Measurements from ENCODE around the gene OR51G1.
"Not testable (repeated sequence)": the region's sequence is repeated elsewhere in the genome, so short reads cannot be mapped to it uniquely, and the experiment has no call there.

The OR51G1 gene, protein sequence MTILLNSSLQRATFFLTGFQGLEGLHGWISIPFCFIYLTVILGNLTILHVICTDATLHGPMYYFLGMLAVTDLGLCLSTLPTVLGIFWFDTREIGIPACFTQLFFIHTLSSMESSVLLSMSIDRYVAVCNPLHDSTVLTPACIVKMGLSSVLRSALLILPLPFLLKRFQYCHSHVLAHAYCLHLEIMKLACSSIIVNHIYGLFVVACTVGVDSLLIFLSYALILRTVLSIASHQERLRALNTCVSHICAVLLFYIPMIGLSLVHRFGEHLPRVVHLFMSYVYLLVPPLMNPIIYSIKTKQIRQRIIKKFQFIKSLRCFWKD

DNA sequence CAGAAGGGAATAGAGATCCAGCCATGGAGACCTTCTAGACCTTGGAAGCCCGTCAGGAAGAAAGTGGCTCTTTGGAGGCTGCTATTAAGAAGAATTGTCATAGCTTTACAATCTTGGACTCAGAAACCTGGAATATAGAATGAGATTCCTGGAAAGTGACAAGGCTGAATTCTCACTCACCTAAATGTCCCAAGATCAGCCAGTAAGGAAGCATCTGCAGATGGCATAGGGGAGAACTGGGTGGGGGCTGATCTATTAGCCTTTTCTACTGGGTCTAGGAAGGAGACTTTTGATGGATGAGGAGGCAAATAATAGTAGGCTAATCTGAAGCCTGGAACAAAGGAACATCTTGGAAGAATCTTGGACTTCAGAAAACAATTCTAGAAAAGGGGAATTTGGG, at the start of gene OR51G1:
Gene OR51G1, minus strand, starts transcription at position 101 of the 400 bp plus-strand sequence. Its CDS starts 0 bp downstream, at position 101.
- DNase-seq, result no peak

DNA sequence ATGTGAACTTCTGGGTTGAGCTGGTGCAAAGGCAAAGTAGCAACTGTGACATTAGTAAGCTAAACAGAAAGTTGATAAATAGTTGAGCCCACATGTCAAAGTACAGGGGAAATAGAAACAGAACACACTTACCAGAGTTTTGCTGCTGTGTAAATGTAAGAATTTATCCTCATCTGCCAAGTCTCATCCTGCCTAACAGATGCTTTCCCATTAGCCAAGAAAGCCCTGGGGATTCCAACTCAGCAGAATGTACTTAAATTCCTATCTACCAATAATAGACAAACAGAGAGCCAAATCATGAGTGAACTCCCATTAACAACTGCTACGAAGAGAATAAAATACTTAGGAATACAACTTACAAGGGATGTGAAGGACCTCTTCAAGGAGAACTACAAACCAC, 38.7 kb upstream of the OR51G1 start:
- no peak for DNase-seq

DNA sequence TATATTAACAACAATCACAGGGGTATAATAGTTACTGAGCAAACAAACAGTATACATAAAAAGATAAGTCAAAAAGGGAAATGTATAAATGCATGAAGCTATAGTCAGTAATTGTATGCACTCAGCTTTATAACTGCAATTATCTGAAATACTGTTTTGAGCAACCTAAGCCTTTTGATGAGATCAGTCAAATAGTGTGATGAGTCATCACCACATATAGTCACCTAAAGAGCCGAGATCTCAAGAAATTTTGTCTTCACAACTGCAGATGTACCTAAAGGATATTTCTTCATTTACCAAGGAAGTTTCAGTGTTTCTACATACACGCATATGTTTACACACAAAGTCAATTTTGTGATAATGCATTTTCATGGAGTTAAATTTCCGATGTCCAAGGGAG, 36.7 kb upstream of the OR51G1 start:
- DNase-seq, result no peak

DNA sequence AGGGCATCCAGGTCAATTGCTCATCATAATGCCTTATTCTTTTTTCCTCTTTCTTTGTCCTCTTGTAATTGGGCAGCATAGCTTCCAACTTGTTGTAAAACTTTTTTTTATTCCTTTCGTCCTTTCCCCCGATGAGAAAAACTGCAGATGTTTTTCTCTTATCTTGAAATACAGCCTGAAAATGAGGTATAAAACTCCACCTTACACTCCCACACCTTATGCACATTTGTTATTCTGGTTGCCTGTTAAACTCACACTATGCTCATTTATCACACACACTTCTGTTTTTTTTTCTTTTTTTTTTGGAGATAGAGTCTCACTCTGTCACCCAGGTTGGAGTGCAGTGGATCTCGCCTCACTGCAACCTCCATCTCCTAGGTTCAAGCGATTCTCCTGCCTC, 33.3 kb upstream of the OR51G1 start:
- DNase-seq, result no peak

DNA sequence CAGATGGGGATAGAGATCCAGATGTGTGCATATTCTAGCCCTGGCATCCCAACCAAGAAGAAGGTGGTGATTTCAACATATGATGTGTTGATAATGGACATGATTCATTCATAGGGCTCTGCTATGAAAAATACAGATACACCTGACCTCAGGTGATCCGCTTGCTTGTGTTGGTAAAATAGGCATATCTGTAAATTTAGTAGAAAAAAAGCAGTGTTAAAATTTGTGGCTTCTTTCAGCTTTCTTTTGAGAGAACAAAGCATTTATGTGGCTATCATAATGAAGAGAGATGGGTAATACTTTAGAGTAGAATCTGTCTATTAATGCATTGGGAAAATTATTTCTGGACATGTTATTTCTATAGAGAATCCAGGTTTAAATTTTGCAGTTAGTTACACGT, 31.5 kb upstream of the OR51G1 start, which contains the start of gene OR51A2:
Gene OR51A2, minus strand, starts transcription at position 101 of the 400 bp plus-strand sequence. Its CDS starts 0 bp downstream, at position 101.
- not testable (repeated sequence) for DNase-seq

DNA sequence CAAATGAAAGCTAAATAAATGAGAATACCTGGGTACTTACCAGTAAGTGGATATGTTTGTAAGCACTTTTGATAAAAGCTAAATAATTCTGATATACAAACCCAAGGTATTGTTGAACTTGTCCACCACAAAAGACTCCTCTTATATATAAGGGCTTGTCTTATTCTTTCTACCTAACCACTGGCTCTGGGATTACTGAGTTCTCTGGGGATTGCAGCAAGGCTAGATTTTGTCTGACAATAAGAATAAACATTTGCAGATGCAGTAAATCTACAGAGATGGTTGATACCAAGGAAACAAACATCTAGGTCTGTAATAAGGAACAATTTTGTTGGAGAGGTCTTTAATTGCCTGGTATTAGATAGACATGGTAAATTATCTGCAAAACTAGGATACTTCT, 23.4 kb upstream of the OR51G1 start, which contains the start of gene OR51A4:
Gene OR51A4, minus strand, starts transcription at position 101 of the 400 bp plus-strand sequence. CDS start 505 bp downstream, outside the sequence.
- no peak for DNase-seq

DNA sequence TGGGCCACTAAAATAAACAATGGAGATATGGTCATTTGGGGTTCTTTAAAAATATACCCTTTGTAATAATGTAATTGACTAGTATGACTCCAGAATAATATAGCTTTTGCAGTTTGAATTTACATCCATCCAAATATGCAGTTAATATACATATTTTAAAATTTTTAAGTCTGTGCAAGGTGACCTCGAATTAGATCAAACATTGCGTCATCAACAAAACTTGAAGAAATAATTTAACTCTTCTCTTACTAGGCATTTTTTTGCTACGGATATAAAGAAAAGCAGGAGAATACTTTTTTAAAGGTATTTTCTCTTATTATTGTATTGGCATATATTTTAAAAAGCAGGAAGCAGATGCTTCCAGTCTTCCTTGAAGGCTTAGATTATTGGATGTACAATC, 12.6 kb upstream of the OR51G1 start:
- no peak for DNase-seq

DNA sequence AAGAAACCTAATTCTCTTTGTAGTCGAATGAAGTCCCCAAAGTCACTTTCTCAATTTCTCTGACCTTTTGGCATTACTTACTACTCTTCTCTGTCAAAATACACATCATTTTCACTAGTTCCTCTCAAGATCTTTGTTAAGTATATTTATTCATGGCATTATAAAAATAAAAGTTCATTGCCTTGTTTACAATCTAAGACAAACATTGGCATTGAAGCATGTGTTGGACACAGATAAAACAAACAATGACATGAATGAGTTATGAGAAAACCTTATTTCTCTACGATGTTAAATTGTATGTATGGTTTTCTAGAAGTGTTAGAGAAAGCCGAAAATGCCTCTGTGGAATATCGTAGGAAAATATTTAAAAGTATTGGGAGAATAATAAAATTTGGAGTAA, 8.6 kb upstream of the OR51G1 start:
- DNase-seq, result peak; percentile 35

DNA sequence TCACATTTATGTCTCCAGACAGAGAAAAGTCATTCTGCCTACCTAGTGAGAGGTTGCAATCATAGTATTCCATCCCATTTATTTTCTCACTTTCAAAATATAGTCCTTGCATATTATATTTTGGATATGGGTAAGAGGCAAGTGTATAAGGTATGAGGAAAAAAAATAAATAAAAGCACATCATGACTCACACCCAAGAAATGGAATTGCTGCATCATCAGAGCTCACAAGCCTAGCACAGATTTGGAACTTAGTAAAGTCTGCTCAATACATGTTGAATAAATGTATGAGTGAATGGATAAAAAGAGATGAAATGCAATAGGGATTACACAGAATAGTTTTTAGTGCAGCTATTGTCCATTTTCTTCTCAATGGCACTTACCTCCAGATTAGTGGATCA, 2.5 kb upstream of the OR51G1 start:
- DNase-seq, result no peak

DNA sequence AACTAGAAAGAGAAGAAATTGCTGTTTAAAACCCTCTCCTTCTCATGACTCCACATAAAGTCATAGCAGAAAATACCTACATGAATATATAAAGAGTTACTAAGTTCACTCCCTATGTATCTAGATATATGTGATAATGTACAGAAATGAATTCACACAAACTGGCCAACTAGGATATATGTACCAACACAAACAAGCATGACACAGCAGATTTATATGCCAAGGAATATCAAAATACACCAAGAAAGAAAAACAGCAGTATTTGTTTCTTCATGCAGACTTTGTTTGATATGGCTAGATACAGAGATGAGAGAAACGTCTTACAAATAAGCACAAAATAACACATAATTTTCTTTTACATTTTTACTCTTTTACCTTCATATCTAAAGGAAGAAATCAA, 1.8 kb downstream of the OR51G1 start:
- no peak for DNase-seq

DNA sequence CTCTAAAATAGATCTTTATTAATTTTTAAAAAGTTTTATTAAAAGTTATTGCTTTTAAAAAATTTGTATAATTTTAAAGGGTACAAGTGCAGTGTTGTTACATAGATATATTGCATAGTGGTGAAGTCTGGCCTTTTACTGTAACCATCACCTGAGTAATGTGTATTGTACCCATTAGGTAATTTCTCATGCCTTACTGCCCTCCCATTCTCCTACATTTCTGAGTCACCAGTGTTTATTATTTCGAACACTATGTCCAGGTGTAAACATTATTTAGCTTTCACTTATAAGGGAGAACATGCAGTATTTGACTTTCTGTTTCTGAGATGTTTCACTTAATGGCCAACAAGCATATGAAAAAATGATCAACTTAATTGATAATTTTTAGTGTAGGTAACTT, 2.3 kb downstream of the OR51G1 start:
- no peak for DNase-seq

DNA sequence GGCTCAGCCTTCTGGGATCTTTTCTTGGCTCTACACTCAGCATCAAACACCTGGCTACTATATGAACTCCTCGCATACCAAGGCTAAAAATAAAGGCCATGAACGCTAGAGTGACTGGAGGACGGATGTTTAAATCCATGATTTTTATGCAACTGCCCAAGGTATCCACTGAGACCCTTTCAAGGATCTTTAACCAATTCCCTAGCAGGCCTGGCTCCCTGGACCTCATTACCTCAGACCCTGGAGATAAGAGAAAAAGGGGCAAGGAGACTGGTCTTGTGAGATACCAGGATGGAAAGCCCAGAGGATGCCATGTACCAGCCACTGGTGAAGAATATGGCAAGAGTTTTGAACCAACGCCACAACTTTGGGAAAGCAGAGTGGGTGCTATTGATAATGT, 4.9 kb downstream of the OR51G1 start, which contains the start of gene OR51G2:
Gene OR51G2, minus strand, starts transcription at position 101 of the 400 bp plus-strand sequence. CDS start 3,687 bp downstream, outside the sequence.
- DNase-seq, result no peak

DNA sequence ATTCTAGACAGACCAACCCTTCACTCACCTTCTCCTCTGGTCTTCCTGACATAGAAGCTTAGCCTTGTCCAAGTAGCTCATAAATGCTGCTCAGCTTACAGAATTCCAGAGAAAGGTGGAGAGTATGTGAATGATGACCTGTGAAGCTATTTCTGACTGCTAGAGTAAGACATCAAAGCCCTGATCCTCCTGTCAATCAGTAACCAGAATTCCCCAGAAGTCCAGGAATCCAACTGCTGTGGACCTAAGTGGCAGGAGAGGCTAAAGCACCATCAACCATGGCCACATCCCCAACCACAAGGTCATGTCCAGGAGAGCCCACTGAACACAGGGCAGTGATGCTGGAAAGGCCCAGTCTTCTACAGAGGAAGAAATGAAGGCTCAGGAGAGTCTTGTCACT, 7.6 kb downstream of the OR51G1 start:
- no peak for DNase-seq

DNA sequence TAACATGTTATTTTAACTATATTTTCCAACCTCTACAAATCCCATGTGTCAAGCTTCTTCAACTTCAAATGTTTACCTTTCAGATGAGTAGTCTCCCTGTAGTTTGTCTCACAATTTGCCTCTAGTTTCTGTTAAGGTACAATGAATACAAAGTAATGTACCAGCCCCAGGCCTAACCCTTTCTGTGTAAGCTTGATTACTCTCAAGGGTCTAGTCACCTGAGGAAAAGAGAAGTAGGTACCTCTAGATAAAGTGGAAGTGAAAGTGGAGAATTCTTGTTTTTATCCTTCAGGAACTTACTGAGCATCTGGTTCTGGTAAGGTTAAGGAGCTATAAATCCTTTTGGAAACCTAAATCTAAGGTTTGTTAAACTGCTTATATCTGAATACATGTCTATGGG, 20.7 kb downstream of the OR51G1 start, which contains the start of gene OR51A7:
Gene OR51A7, plus strand, starts transcription at position 300 of the 400 bp plus-strand sequence. CDS start 3,587 bp downstream, outside the sequence.
- no peak for DNase-seq

DNA sequence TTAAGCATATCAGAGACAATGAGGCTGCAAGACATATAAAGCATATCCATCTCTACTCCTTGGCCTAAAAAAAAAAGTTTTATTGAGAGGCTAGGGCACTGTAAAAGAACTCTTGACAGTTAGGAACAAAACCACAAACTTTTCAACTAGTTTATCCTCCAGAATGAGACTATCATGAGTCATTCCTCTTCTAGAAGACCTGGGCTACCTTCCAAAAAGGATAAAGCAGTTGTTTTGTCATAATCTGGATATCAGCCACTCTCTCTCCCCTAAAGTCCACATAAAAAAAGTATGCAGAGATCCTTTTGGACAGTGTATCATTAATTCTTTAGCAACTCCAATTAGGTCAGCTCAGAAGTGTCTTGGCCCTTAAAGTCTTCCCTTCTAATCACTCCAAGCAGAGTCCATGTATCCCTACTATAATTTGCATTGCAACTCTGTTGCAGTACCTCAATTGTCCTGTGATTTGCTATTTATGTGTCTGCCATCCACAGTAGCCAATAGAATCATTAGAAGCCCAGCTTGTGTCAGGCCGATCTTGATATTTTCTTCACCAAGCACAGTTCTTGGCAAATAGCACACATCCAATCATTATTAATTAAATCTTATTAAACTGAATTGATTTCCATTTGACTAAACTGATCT, 32.0 kb downstream of the OR51G1 start:
- no peak for DNase-seq

DNA sequence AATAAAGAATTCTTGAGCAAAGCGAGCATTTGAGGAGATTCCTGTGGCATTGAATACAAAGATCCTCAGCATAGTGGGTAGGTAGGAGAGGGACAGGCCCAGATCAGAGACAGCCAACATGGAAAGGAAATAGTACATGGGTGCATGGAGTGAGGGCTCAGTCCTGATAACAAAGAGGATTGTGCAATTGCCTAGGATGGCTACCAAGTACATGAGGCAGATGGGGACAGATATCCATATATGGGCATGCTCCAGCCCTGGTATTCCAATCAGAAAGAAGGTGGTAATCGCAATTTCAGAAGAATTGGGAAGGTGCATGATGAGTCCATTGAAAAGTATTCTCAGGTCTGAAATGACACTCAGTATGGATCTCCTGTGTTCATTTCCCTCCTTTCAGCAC, 33.9 kb downstream of the OR51G1 start:
- DNase-seq, result no peak

DNA sequence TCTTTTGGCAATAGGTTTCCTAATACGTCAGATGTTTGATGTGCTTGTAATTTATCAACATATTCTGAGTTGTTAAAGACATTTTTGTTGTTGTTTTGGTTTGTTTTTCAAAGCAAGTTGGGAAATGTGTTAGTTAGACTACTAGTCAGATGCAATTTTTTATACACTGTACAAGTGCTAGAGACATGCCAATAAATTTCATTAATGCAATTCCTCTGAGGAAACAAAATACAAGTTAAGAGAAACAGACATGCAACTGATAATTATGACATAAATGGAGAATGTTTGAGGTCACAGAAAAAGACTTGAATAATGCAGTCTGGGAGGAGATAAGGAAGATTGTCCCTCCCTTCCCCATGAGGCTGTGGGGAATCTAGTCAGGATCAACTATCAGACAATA, 36.5 kb downstream of the OR51G1 start:
- DNase-seq, result no peak

DNA sequence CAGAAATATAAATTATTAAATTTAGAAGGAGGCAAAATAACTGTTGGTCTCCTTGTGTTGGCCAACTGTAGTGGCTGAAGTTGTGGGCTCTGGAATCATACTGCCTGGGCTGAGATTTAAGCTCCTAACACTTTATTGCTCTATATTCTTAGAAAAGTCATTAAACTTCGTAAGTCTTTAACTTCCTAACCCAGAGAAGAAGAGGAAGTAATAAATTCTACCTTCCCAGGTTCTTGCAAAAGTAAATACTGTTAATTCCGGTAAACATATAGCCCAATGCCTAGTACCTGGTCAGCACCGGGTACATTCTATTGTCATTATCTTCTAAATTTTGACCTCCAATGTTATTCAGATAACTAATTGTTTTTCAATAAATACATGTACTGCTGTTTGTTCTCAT, 38.0 kb downstream of the OR51G1 start:
- DNase-seq, result no peak

DNA sequence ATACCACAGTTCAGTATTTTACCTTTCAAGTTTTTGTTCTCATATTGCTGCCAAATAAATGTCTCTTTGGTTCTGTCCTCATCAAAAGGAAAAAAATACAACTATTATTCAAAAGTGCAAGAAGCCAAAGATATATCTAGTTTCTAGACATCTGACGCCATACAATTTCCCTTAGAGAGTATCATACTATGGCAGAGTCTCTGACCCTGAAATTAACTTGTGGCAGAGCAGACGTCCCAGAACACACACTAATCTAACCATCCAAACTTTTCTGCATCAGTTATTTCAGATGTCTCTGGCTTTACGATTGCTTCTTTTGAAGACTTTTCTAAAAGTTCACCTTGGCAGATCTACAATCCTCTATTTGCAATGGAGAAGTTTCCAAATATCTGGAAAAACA, 39.8 kb downstream of the OR51G1 start:
- DNase-seq, result no peak

DNA sequence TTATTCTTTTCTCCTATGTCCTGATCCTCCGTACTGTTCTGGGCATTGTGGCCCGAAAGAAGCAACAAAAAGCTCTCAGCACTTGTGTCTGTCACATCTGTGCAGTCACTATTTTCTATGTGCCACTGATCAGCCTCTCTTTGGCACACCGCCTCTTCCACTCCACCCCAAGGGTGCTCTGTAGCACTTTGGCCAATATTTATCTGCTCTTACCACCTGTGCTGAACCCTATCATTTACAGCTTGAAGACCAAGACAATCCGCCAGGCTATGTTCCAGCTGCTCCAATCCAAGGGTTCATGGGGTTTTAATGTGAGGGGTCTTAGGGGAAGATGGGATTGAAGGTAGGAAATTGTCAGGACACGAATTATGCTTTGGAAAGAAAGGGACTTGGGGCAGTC, 41.6 kb downstream of the OR51G1 start:
- peak; percentile 77 for DNase-seq

DNA sequence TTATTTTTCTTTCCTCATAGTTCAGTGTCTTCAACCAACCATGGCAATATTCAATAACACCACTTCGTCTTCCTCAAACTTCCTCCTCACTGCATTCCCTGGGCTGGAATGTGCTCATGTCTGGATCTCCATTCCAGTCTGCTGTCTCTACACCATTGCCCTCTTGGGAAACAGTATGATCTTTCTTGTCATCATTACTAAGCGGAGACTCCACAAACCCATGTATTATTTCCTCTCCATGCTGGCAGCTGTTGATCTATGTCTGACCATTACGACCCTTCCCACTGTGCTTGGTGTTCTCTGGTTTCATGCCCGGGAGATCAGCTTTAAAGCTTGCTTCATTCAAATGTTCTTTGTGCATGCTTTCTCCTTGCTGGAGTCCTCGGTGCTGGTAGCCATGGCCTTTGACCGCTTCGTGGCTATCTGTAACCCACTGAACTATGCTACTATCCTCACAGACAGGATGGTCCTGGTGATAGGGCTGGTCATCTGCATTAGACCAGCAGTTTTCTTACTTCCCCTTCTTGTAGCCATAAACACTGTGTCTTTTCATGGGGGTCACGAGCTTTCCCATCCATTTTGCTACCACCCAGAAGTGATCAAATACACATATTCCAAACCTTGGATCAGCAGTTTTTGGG, 42.2 kb downstream of the OR51G1 start, which contains the start of gene OR51T1:
Gene OR51T1, plus strand, starts transcription at position 41 of the 641 bp plus-strand sequence. Its CDS starts 0 bp downstream, at position 41.
- DNase-seq, result no peak

DNA sequence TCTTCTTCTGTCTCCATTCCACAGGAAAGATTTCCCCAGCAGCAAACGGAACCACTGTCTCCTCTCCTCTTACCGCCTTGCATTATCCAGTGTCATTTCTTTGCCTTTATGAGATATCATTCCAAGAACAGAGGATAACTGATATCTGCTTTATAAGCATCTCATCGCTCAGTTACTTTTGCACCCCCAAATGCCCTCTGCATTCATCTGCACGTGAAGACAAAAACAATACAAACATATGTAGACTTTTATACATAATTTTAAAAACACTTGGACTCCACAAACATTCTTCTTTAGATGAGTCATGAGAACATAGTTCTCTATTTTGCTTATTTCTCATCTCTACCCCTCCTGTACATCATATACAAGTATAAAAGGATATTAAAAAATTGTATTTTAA, 43.0 kb downstream of the OR51G1 start:
- DNase-seq, result no peak

All from NCI-H2029 (cell line).